ENCODE results near the gene PCDHGC3. TPM values are rescaled to one million over a fixed set of nuclear protein-coding genes. Genes with fewer than 3 reads are reported as not detected.

Gene PCDHGC3
- total RNA-seq, 1 experiment from 2014 or later = 57.8 TPM

DNA sequence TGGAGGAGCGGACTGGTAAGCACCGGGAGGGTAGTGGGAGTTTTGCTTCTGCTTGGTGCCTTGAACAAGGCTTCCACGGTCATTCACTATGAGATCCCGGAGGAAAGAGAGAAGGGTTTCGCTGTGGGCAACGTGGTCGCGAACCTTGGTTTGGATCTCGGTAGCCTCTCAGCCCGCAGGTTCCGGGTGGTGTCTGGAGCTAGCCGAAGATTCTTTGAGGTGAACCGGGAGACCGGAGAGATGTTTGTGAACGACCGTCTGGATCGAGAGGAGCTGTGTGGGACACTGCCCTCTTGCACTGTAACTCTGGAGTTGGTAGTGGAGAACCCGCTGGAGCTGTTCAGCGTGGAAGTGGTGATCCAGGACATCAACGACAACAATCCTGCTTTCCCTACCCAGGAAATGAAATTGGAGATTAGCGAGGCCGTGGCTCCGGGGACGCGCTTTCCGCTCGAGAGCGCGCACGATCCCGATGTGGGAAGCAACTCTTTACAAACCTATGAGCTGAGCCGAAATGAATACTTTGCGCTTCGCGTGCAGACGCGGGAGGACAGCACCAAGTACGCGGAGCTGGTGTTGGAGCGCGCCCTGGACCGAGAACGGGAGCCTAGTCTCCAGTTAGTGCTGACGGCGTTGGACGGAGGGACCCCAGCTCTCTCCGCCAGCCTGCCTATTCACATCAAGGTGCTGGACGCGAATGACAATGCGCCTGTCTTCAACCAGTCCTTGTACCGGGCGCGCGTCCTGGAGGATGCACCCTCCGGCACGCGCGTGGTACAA is 556 bp downstream of the PCDHGC3 start:
- Histone ChIP-seq H3K27ac (peak overlapping the region; percentile 25), H3K4me1 (replicated peaks) (peaks cover 21% of the 10 kb centered on the region), H3K9me3 (replicated peaks) (no peaks in the 10 kb centered on the region)

GRCh38 chr5:141477044-141477575 is 1.3 kb downstream of the PCDHGC3 start:
- DNase-seq (ENCODE audit: low read depth in 1 of 2, low spot score in 2 of 2) = no peak
- Histone ChIP-seq H3K4me3 (peak overlapping the region; percentile 53), H3K27me3 (replicated peaks) (no peaks in the 10 kb centered on the region)

More for the DNA sequence above, 556 bp downstream of the PCDHGC3 start:
- Histone ChIP-seq H3K27me3 (replicated peaks) (no peaks in the 10 kb centered on the region), H3K36me3 (peaks cover 12% of the 10 kb centered on the region), H3K4me3 (peak overlapping the region; percentile 53)
- peak; percentile 66 to 76 for DNase-seq (ENCODE audit: low read depth in 1 of 2, low spot score in 2 of 2)

DNA sequence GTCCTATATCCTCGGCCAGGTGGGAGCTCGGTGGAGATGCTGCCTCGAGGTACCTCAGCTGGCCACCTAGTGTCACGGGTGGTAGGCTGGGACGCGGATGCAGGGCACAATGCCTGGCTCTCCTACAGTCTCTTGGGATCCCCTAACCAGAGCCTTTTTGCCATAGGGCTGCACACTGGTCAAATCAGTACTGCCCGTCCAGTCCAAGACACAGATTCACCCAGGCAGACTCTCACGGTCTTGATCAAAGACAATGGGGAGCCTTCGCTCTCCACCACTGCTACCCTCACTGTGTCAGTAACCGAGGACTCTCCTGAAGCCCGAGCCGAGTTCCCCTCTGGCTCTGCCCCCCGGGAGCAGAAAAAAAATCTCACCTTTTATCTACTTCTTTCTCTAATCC is 2.0 kb downstream of the PCDHGC3 start:
- Histone ChIP-seq H3K36me3 (peaks cover 12% of the 10 kb centered on the region), H3K4me3 (no peak overlapping the region), H3K27ac (no peak overlapping the region), H3K9me3 (replicated peaks) (no peaks in the 10 kb centered on the region), H3K4me1 (replicated peaks) (peaks cover 21% of the 10 kb centered on the region), H3K27me3 (replicated peaks) (no peaks in the 10 kb centered on the region)
- DNase-seq (ENCODE audit: low read depth in 1 of 2, low spot score in 2 of 2) = no peak

More at GRCh38 chr5:141477044-141477575, 1.3 kb downstream of the PCDHGC3 start:
- Histone ChIP-seq H3K36me3 (peaks cover 12% of the 10 kb centered on the region), H3K4me1 (replicated peaks) (peaks cover 21% of the 10 kb centered on the region), H3K27ac (no peak overlapping the region), H3K9me3 (replicated peaks) (no peaks in the 10 kb centered on the region)

- Histone ChIP-seq H3K4me1 (replicated peaks) (peaks cover 21% of the 10 kb centered on the region), H3K9me3 (replicated peaks) (no peaks in the 10 kb centered on the region), H3K27me3 (replicated peaks) (no peaks in the 10 kb centered on the region), H3K36me3 (peaks cover 12% of the 10 kb centered on the region), H3K27ac (no peak overlapping the region), H3K4me3 (no peak overlapping the region)
- DNase-seq (ENCODE audit: low read depth in 1 of 2, low spot score in 2 of 2) = no peak
Observed at GRCh38 chr5:141478321-141478945, 2.7 kb downstream of the PCDHGC3 start.

DNA sequence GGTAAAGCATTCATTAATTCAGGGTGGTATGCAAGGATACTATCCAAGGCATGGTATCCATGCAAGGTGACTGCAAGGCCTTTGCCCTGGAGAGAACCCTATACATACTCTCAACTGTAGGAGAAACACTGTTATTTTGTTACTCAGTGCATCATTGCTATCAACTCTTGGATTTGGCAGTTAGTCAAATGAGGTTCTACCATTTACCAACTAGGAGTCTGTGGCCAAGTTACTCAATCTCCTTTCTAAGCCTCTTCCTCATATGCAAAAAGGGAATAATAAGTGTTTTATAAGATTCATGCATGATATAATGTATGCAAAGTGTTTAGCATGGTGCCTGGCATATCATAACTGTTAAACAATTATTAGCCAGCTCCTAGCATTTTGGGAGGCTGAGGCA is 4.0 kb downstream of the PCDHGC3 start:
- H3K27ac ChIP-seq = no peak overlapping the region
- H3K9me3 ChIP-seq (replicated peaks) = no peaks in the 10 kb centered on the region
- peaks cover 12% of the 10 kb centered on the region for H3K36me3 ChIP-seq
- H3K4me3 ChIP-seq = no peak overlapping the region
- H3K4me1 ChIP-seq (replicated peaks) = peaks cover 21% of the 10 kb centered on the region
- H3K27me3 ChIP-seq (replicated peaks) = no peaks in the 10 kb centered on the region
- no peak for DNase-seq (ENCODE audit: low read depth in 1 of 2, low spot score in 2 of 2)

DNA sequence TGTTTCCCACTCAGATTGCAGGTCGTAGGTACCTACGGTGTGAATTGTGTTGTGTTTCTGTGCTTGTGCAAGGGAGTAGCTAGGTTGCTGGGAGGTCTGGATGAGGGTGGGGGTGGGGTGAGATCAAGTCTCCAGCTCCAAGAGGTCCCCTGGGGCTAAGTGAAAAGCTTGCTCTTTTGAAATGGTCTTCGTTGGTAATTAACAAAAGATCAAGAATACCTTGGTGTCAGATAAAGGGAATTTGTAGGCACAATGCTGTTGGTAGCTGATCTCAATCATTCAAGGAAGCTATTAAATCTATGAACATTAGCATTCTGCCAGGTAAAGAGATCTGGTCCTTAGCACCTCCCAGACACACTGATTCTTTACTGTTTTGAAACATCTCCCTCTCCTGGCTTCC is 8.1 kb downstream of the PCDHGC3 start:
- H3K9me3 ChIP-seq (replicated peaks) = 0 out of 2 replicates have a peak, but pooled peaks cover 3% of the 10 kb centered on the region
- peaks cover 17% of the 10 kb centered on the region for H3K36me3 ChIP-seq
- H3K27ac ChIP-seq = no peak overlapping the region
- no peak for DNase-seq (ENCODE audit: low read depth in 1 of 2, low spot score in 2 of 2)
- no peaks in the 10 kb centered on the region; the same call in none of the 2 replicates for H3K4me1 ChIP-seq (replicated peaks)
- H3K4me3 ChIP-seq = no peak overlapping the region
- no peaks in the 10 kb centered on the region for H3K27me3 ChIP-seq (replicated peaks)

- no peak for DNase-seq (ENCODE audit: low read depth in 1 of 2, low spot score in 2 of 2)
- H3K4me3 ChIP-seq = no peak overlapping the region
- H3K9me3 ChIP-seq (replicated peaks) = 0 out of 2 replicates have a peak, but pooled peaks cover 3% of the 10 kb centered on the region
- no peak overlapping the region for H3K27ac ChIP-seq
- peaks cover 17% of the 10 kb centered on the region for H3K36me3 ChIP-seq
- peaks cover 3% of the 10 kb centered on the region for H3K4me1 ChIP-seq (replicated peaks)
- no peaks in the 10 kb centered on the region for H3K27me3 ChIP-seq (replicated peaks)
Observed at GRCh38 chr5:141484310-141484640, 8.5 kb downstream of the PCDHGC3 start.

DNA sequence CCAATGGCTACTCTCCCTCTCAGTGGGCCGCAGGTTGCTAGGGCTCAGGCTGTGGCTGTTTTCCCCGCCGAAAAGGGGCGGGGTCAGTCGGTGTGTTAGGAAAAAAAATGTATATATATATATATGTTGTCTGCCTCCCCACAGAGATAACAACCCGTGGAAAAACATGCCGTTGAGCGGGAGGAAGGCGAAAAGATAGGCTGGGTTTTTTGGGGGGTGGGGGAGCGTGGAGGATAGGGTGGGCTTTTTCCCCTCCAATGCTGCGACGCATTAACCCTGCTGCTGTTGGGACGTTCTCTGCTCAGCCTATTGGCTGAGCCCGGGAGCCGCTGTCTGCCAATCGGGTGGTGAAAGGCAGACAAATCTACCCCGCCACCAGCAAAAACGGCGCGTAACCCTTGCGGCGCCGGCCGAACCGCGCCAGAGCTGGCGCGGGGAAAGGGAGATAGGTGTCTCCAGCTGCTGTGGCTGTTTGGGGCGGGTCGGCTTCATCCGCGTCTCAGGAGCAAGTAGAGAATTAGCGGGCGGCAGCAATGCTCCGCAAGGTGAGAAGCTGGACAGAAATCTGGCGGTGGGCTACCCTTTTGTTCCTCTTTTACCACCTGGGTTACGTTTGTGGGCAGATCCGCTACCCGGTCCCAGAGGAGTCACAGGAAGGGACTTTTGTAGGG is 9.0 kb downstream of the PCDHGC3 start, which contains the start of gene PCDHGC4:
Gene PCDHGC4, plus strand, starts transcription at position 390 of the 671 bp plus-strand sequence. Its CDS starts 144 bp downstream, at position 534.
- H3K4me3 ChIP-seq = no peak within 1 kb of the TSS
- DNase-seq (ENCODE audit: low read depth in 1 of 2, low spot score in 2 of 2) = peak in 1 of 2 experiments; percentile 44
- H3K36me3 ChIP-seq = peaks cover 19% of the 10 kb centered on the region
- no peaks in the 10 kb centered on the region for H3K27me3 ChIP-seq (replicated peaks)
- no peak within 1 kb of the TSS for H3K27ac ChIP-seq
- peaks cover 4% of the 10 kb centered on the region for H3K4me1 ChIP-seq (replicated peaks)
- H3K9me3 ChIP-seq (replicated peaks) = 0 out of 2 replicates have a peak, but pooled peaks cover 3% of the 10 kb centered on the region

DNA sequence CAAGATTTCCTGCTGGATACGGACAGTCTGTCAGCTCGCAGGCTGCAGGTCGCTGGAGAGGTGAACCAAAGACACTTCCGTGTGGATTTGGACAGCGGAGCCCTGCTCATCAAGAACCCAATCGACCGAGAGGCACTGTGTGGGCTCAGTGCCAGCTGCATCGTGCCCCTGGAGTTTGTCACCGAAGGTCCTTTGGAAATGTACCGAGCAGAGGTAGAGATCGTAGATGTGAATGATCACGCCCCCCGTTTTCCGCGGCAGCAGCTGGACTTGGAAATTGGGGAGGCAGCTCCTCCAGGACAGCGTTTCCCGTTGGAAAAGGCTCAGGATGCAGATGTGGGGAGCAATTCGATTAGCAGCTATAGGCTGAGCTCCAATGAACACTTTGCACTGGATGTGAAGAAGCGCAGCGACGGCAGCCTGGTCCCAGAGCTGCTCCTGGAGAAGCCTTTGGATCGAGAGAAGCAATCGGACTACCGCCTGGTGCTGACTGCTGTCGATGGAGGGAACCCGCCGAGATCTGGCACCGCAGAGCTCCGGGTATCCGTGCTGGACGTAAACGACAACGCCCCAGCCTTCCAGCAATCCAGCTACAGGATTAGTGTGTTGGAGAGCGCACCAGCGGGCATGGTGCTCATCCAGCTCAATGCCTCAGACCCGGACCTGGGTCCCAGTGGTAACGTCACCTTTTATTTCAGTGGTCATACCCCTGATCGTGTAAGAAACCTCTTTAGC is 9.7 kb downstream of the PCDHGC3 start:
- H3K4me1 ChIP-seq (replicated peaks) = peaks cover 4% of the 10 kb centered on the region
- peak in 1 of 2 experiments; percentile 41 for DNase-seq (ENCODE audit: low read depth in 1 of 2, low spot score in 2 of 2)
- H3K27me3 ChIP-seq (replicated peaks) = no peaks in the 10 kb centered on the region
- no peak overlapping the region for H3K4me3 ChIP-seq
- 0 out of 2 replicates have a peak, but pooled peaks cover 3% of the 10 kb centered on the region for H3K9me3 ChIP-seq (replicated peaks)
- peaks cover 25% of the 10 kb centered on the region for H3K36me3 ChIP-seq
- no peak overlapping the region for H3K27ac ChIP-seq

- Histone ChIP-seq H3K27me3 (replicated peaks) (no peaks in the 10 kb centered on the region), H3K4me1 (replicated peaks) (peaks cover 4% of the 10 kb centered on the region), H3K4me3 (no peak overlapping the region), H3K9me3 (replicated peaks) (0 out of 2 replicates have a peak, but pooled peaks cover 3% of the 10 kb centered on the region), H3K27ac (no peak overlapping the region), H3K36me3 (peaks cover 27% of the 10 kb centered on the region)
- peak in 1 of 2 experiments; percentile 26 for DNase-seq (ENCODE audit: low read depth in 1 of 2, low spot score in 2 of 2)
Observed at GRCh38 chr5:141486091-141486490, 10.3 kb downstream of the PCDHGC3 start.

- Histone ChIP-seq H3K9me3 (replicated peaks) (0 out of 2 replicates have a peak, but pooled peaks cover 3% of the 10 kb centered on the region), H3K27ac (no peak overlapping the region), H3K4me3 (no peak overlapping the region), H3K36me3 (peaks cover 35% of the 10 kb centered on the region), H3K4me1 (replicated peaks) (peaks cover 4% of the 10 kb centered on the region), H3K27me3 (replicated peaks) (no peaks in the 10 kb centered on the region)
- peak in 1 of 2 experiments; percentile 25 for DNase-seq (ENCODE audit: low read depth in 1 of 2, low spot score in 2 of 2)
Observed at GRCh38 chr5:141487131-141487530, 11.4 kb downstream of the PCDHGC3 start.

GRCh38 chr5:141488591-141489561 is 13.1 kb downstream of the PCDHGC3 start, which contains the start of gene PCDHGC5:
PCDHGC5 (plus strand) TSS chr5:141489081; CDS start chr5:141489241, 160 bp downstream.
- Histone ChIP-seq H3K9me3 (replicated peaks) (0 out of 2 replicates have a peak, but pooled peaks cover 3% of the 10 kb centered on the region), H3K4me3 (no peak within 1 kb of the TSS), H3K27ac (no peak within 1 kb of the TSS), H3K4me1 (replicated peaks) (peaks cover 4% of the 10 kb centered on the region), H3K27me3 (replicated peaks) (no peaks in the 10 kb centered on the region), H3K36me3 (peaks cover 35% of the 10 kb centered on the region)
- DNase-seq (ENCODE audit: low read depth in 1 of 2, low spot score in 2 of 2) = peak in 1 of 2 experiments; percentile 47

Measured in SJSA1 (cell line).